ENCODE data around the gene SLC66A3.

The SLC66A3 gene

DNA sequence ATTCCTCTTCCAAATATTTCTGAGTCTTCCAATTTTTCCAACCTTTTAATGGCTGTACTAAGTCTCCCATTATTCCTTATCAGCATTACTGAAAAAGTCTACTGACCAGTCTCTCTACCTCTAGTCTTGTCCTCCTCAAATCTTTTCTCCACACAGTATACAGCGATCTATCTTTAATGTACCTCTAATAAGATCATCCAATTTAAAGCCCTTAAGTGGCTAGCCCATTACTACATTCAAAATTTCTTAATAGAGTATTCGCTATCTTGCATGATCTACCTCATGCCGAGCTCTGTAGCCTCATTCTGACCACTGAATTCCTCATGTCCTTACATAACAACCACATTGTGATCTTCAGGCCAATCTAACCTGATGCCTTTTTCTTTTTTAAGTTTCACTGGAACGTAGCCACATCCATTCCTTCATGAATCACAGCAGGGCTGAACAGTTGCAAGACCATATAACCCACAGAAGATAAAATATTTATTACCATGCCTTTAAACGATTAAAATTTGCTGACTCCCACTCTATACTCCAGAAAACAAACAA, 57.9 kb downstream of the SLC66A3 start:
- DNase-seq (ENCODE audit: low read depth in 2 of 3, low spot score in 2 of 3) = no peak

DNA sequence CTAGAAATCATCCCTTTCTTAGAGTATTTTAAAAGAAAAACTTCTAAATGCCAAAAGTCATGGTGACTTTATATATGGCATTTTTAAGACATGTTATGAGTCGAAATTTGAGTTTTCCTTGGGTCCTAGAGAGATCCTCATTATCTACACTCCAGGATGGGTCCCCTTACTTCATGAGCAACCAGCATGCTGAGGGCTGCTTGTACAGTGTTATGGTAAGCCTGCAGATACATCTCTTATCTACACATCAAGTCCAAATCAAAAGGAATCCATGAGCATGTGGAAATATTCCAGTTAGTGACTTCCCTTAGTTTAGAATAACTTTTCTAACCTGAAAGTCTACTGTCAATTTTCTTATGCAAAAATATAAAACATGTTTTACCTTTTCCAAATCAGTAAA, 58.7 kb downstream of the SLC66A3 start:
- no peak for DNase-seq (ENCODE audit: low read depth in 2 of 3, low spot score in 2 of 3)

DNA sequence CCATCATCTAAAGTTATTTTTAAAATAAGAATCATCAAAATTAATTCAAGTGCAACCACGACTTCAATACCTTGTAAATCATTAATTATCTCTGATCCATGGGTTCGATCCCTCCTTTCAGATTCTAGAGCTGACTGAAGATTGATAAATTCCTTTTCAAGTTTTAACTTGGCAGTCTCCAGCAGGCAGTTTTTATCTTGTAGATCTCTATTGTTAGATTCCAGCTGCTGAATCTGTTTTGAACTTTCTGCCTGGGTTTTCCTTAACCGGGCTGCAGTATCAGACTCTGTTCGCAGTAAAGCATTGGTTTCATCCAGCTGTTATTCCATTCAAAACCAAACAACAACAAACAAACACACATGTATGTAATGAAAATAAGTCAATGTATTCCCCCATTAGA, 59.5 kb downstream of the SLC66A3 start:
- no peak for DNase-seq (ENCODE audit: low read depth in 2 of 3, low spot score in 2 of 3)

DNA sequence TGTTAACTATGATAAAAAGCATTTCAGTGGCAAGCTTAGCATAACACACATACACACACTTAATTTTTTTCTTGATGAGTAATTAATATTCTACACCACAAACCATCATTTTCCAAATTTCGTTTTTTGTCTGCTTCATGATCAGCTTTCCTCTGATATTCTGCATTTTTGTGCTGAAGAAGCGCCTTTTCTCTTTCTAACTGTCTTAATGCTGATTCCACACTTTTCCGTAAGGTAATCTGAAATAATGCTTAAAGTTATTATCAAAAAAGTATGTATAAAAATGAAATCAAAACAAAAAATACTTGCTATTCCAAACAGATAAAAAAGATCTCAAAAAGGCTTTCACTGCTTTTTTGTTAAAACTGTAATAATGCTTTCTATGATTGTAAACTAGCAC, 60.1 kb downstream of the SLC66A3 start:
- no peak for DNase-seq (ENCODE audit: low read depth in 2 of 3, low spot score in 2 of 3)

DNA sequence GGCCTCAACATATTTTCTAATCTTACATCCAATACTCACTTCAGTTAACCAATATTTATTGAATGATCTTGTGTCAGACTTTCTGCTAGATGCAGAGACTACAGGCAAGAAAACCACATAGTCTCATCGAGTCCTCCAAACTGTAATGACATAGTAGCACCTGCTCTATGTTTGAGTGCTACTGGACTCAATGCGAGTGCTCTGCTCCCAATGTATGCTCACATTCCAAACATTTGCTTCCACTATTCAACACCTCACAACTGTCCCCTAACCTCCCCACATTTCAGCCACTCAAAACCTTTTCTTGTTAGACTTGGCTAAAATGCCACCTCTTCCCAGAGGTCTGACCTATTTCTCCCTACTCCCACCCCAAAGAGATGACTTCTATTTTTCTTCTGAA, 65.2 kb downstream of the SLC66A3 start:
- DNase-seq (ENCODE audit: low read depth in 2 of 3, low spot score in 2 of 3) = no peak

DNA sequence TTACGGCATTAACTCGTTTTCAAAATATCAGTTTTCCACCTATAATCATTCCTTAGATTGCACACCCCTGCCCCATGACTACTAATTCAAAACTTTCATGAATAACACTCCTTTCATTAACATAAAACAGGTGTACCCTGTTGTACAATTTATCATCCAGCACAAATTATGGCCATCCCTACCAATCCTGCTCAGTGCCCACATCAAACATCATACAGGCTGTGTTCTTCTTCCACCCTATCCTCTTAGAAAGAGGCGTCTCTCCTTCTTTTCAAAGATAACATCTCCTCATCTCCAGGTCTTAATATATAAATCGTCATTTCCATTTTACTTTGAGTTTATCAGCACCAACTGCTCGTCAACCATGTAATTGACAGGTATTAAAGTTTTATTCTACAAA, 67.6 kb downstream of the SLC66A3 start:
- no peak for DNase-seq (ENCODE audit: low read depth in 2 of 3, low spot score in 2 of 3)

DNA sequence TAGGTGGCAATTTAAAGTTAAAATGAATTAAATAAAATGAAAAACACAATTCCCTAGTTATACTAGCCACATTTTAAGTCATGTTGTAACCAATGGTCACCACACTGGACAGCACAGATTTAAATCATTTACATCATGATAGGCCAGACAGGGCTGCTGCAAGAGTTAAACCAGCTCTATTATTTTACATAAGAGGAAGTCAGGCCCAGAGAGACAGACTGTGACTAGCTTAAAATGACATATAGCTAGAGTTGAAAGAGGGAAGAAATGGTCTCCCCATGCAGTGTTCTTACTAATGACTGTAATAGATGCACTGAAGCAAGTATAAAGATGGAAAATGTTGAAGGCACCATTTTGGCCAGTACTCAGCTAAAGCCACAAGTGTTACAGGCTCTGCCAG, 69.6 kb downstream of the SLC66A3 start:
- no peak for DNase-seq (ENCODE audit: low read depth in 2 of 3, low spot score in 2 of 3)

DNA sequence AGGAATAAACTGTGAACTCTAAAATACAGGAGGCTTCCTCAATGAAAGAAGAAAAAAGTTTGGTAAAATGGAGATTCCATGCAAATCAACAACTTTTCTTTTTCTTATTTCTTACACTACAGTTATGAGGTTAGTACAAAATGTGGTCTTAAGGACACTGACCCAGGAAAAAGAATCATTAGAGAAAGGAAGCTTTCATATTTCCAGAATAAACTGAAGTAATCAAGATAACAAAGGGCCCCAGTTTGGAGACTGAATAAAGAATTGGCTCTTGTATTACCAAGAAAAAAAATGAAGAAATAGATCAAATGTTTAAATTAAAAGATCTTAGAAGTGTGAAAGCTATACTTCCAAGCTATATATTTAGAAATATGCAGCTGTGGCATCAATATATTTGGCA, 72.3 kb downstream of the SLC66A3 start:
- DNase-seq (ENCODE audit: low read depth in 2 of 3, low spot score in 2 of 3) = no peak
